ENCODE data around the gene PHAF1. TPM values are rescaled to one million over a fixed set of nuclear protein-coding genes. Genes with fewer than 3 reads are reported as not detected.

The PHAF1 gene
- total RNA-seq, 2 experiments from 2014 or later = 11.3 to 14.0 TPM

- no peaks in the 10 kb centered on the region for H3K9me3 Mint-ChIP-seq
- H3K4me3 Mint-ChIP-seq = peak overlapping the region; percentile 66
- DNase-seq (no peak), ATAC-seq (no peak)
- H3K4me1 Mint-ChIP-seq (ENCODE audit: low read depth) = peaks cover 43% of the 10 kb centered on the region
- no peak for TF ChIP-seq CTCF (IDR thresholded peaks at IDR 0.05)
- POLR2A ChIA-PET = interaction anchor here (0.8 to 2.3 kb wide), 8 partner anchors 23 to 176 kb away, joined by 3 to 5 read pairs (median 3); partner anchors contain the start of gene EXOC3L1
- H3K27me3 Mint-ChIP-seq = peaks cover 27% of the 10 kb centered on the region
- peaks cover 13% of the 10 kb centered on the region for H3K36me3 Mint-ChIP-seq (ENCODE audit: low read depth)
- H3K27ac Mint-ChIP-seq = no peak overlapping the region
- intact Hi-C loops (cut with micrococcal nuclease) = loop anchor here (5.0 kb wide), 4 partner anchors 122 to 202 kb away; no protein-coding TSS in a partner anchor
- CTCF ChIA-PET = interaction anchor here (0.6 to 15.9 kb wide), 69 partner anchors 9 to 267 kb away, joined by 3 to 209 read pairs (median 6); partner anchors contain the start of genes CBFB, CES3, CES4A and EXOC3L1
These were observed 45.0 kb downstream of the PHAF1 start for GRCh38 chr16:67154578-67155294.

GRCh38 chr16:67155295-67156142 is 45.8 kb downstream of the PHAF1 start:
- DNase-seq (peak; percentile 80), ATAC-seq (peak; percentile 26)
- CTCF ChIA-PET = interaction anchor here (0.6 to 15.9 kb wide), 70 partner anchors 8 to 274 kb away, joined by 3 to 209 read pairs (median 6); partner anchors contain the start of genes CBFB, CES3, CES4A and EXOC3L1
- no peaks in the 10 kb centered on the region for H3K9me3 Mint-ChIP-seq
- H3K27me3 Mint-ChIP-seq = peaks cover 27% of the 10 kb centered on the region
- H3K4me1 Mint-ChIP-seq (ENCODE audit: low read depth) = peaks cover 43% of the 10 kb centered on the region
- TF ChIP-seq CTCF (IDR thresholded peaks at IDR 0.05) = peak; percentile 98
- H3K4me3 Mint-ChIP-seq = peak overlapping the region; percentile 66
- peaks cover 13% of the 10 kb centered on the region for H3K36me3 Mint-ChIP-seq (ENCODE audit: low read depth)
- intact Hi-C loops (cut with micrococcal nuclease) = loop anchor here (5.0 kb wide), 4 partner anchors 123 to 203 kb away; no protein-coding TSS in a partner anchor
- H3K27ac Mint-ChIP-seq = no peak overlapping the region
- POLR2A ChIA-PET = interaction anchor here (0.8 to 1.1 kb wide), 7 partner anchors 22 to 177 kb away, joined by 3 to 5 read pairs (median 3); partner anchors contain the start of gene EXOC3L1

- Mint-ChIP-seq H3K4me3 (no peak overlapping the region), H3K36me3 (ENCODE audit: low read depth) (peaks cover 16% of the 10 kb centered on the region), H3K9me3 (no peaks in the 10 kb centered on the region), H3K27ac (no peak overlapping the region), H3K27me3 (peaks cover 24% of the 10 kb centered on the region), H3K4me1 (ENCODE audit: low read depth) (peaks cover 41% of the 10 kb centered on the region)
- CTCF ChIA-PET = interaction anchor here (1.0 to 15.9 kb wide), 27 partner anchors 10 to 275 kb away, joined by 3 to 209 read pairs (median 12); partner anchors contain the start of genes CES3, HSF4 and NOL3
- POLR2A ChIA-PET = interaction anchor here (1.1 to 1.7 kb wide), 2 partner anchors 21 to 125 kb away, joined by 4 read pairs; no protein-coding TSS in a partner anchor
- no peak for ATAC-seq
- intact Hi-C loops (cut with micrococcal nuclease) = loop anchor here (5.0 kb wide), 4 partner anchors 124 to 204 kb away; no protein-coding TSS in a partner anchor
- DNase-seq = peak; percentile 30
- no peak for TF ChIP-seq CTCF (IDR thresholded peaks at IDR 0.05)
These were observed 46.6 kb downstream of the PHAF1 start for GRCh38 chr16:67156143-67156844.

GRCh38 chr16:67157106-67157748 is 47.5 kb downstream of the PHAF1 start:
- POLR2A ChIA-PET = interaction anchor here (0.8 to 1.7 kb wide), 4 partner anchors 8 to 126 kb away, joined by 3 to 4 read pairs (median 4); no protein-coding TSS in a partner anchor
- Mint-ChIP-seq H3K27me3 (peaks cover 25% of the 10 kb centered on the region), H3K4me3 (no peak overlapping the region), H3K27ac (no peak overlapping the region), H3K9me3 (no peaks in the 10 kb centered on the region), H3K36me3 (ENCODE audit: low read depth) (peaks cover 24% of the 10 kb centered on the region), H3K4me1 (ENCODE audit: low read depth) (peaks cover 47% of the 10 kb centered on the region)
- TF ChIP-seq CTCF (IDR thresholded peaks at IDR 0.05) = no peak
- peak; percentile 4 for DNase-seq
- ATAC-seq = no peak
- CTCF ChIA-PET = interaction anchor here (1.0 to 15.9 kb wide), 11 partner anchors 15 to 210 kb away, joined by 3 to 209 read pairs (median 5); partner anchors contain the start of genes HSF4 and NOL3
- intact Hi-C loops (cut with micrococcal nuclease) = loop anchor here (5.0 kb wide), 4 partner anchors 125 to 205 kb away; no protein-coding TSS in a partner anchor
